Natural killer cell (primary cell): ENCODE measurements around the gene ARHGAP20. TPM values are rescaled to one million over a fixed set of nuclear protein-coding genes. Genes with fewer than 3 reads are reported as not detected.

Experiments used
- ATAC-seq, 3 donors: fragments of 150-1000 bp in 2 of 3; fragments of 200-7000 bp in 1 of 3; cut with Tn5 transposase; 1 replicate in 1 of 3; 2 replicates in 2 of 3; pipeline ENCODE4 v1.10.0; 2021; ENCODE audit warnings: mild to moderate bottlenecking in 2 of 3, moderate library complexity in 2 of 3
- DNase-seq, 2 donors: peaks; one replicate each; pipeline versions ENCODE4 v3.0.0 to v3.0.0-alpha.2; 2013 to 2021; ENCODE audit warnings: mixed read lengths in 1 of 2
- H3K27ac ChIP-seq: one replicate; pipeline ENCODE4 v1.5.1; 2013; ENCODE audit warnings: mild to moderate bottlenecking, low read length
- H3K27me3 ChIP-seq: one replicate; pipeline ENCODE4 v1.6.1; 2013; ENCODE audit warnings: low read length; ENCODE audit not compliant: control insufficient read depth, insufficient read depth
- H3K36me3 ChIP-seq: one replicate; pipeline ENCODE4 v1.6.1; 2013; ENCODE audit warnings: low read length; ENCODE audit not compliant: control insufficient read depth, insufficient read depth
- H3K4me1 ChIP-seq: one replicate; pipeline ENCODE4 v1.6.1; 2013; ENCODE audit warnings: low read length; ENCODE audit not compliant: control insufficient read depth, insufficient read depth
- H3K4me3 ChIP-seq: one replicate; pipeline ENCODE4 v1.5.1; 2013; ENCODE audit warnings: low read length
- H3K9me3 ChIP-seq: one replicate; pipeline ENCODE4 v1.6.1; 2013; ENCODE audit warnings: low read length; ENCODE audit not compliant: control insufficient read depth, insufficient read depth
- H3K27ac Mint-ChIP-seq, 2 donors: one replicate each; pipeline ENCODE4 v1.8.0; 2022; ENCODE audit warnings: mild to moderate bottlenecking in 2 of 2, mixed read lengths in 2 of 2, moderate library complexity in 1 of 2
- H3K27me3 Mint-ChIP-seq, 2 donors: one replicate each; pipeline ENCODE4 v1.8.0; 2022; ENCODE audit warnings: low read depth in 2 of 2, mixed read lengths in 2 of 2
- H3K36me3 Mint-ChIP-seq: one replicate; pipeline ENCODE4 v1.8.0; 2022; ENCODE audit warnings: mixed read lengths
- H3K4me1 Mint-ChIP-seq, 2 donors: one replicate each; pipeline ENCODE4 v1.8.0; 2022; ENCODE audit warnings: mixed read lengths in 2 of 2
- H3K4me3 Mint-ChIP-seq: one replicate; pipeline ENCODE4 v1.8.0; 2022; ENCODE audit warnings: mild to moderate bottlenecking, moderate library complexity, mixed read lengths
- H3K9me3 Mint-ChIP-seq, 2 donors: one replicate each; pipeline ENCODE4 v1.8.0; 2022; ENCODE audit warnings: mixed read lengths in 2 of 2
- WGBS: methylation state at CpG from one replicate; pipeline ENCODE4 v1.1.7; 2013; ENCODE audit warnings: missing lambda C conversion rate; ENCODE audit not compliant: insufficient coverage; 5-methylcytosine and 5-hydroxymethylcytosine counted together
- intact Hi-C: fragments of 100-400 bp; cut with micrococcal nuclease; formaldehyde crosslinking; loops from one replicate; pipeline ENCODE4 v1.14.2; 2022
- total RNA-seq, 4 donors: library from RNA; stranded (reverse); fragments of 120-200 nt in 1 of 4; gene quantifications; one replicate each; pipeline versions ENCODE4 v1.2.3 to v1.2.4, GENCODE V29; 2013 to 2022
- TF ChIP-seq, protein P1 (sequence below): fragments of 200-600 bp; IDR thresholded peaks from one replicate; pipeline ENCODE4 v1.8.0; 2022; ENCODE audit warnings: antibody characterized with exemption

Gene ARHGAP20
- total RNA-seq, 3 donors from 2014 or later (not counting 1 experiment from before 2014, with no cell fraction given): not detected

GRCh38 chr11:110720431-110721275, 8.4 kb upstream of the ARHGAP20 start:
- Mint-ChIP-seq H3K4me3 (no peak overlapping the region), H3K9me3 (peaks cover 0 to 6% of the 10 kb centered on the region in 2 donors), H3K27me3 (peaks cover 0 to 5% of the 10 kb centered on the region in 2 donors), H3K4me1 (no peaks in the 10 kb centered on the region), H3K27ac (no peak overlapping the region), H3K36me3 (no peaks in the 10 kb centered on the region)
- Histone ChIP-seq H3K36me3 (no peaks in the 10 kb centered on the region), H3K27ac (no peak overlapping the region), H3K4me1 (no peaks in the 10 kb centered on the region), H3K27me3 (no peaks in the 10 kb centered on the region), H3K4me3 (no peak overlapping the region), H3K9me3 (no peaks in the 10 kb centered on the region)
- DNase-seq (no peak), ATAC-seq (no peak)
- intact Hi-C loops: no loop called here
- TF ChIP-seq, protein P1, sequence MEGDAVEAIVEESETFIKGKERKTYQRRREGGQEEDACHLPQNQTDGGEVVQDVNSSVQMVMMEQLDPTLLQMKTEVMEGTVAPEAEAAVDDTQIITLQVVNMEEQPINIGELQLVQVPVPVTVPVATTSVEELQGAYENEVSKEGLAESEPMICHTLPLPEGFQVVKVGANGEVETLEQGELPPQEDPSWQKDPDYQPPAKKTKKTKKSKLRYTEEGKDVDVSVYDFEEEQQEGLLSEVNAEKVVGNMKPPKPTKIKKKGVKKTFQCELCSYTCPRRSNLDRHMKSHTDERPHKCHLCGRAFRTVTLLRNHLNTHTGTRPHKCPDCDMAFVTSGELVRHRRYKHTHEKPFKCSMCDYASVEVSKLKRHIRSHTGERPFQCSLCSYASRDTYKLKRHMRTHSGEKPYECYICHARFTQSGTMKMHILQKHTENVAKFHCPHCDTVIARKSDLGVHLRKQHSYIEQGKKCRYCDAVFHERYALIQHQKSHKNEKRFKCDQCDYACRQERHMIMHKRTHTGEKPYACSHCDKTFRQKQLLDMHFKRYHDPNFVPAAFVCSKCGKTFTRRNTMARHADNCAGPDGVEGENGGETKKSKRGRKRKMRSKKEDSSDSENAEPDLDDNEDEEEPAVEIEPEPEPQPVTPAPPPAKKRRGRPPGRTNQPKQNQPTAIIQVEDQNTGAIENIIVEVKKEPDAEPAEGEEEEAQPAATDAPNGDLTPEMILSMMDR: no peak
- 64% methylated on average over 2 of the region's 3 CpGs for WGBS

- Histone ChIP-seq H3K27ac (no peak overlapping the region), H3K4me1 (peaks cover 15% of the 10 kb centered on the region), H3K4me3 (no peak overlapping the region), H3K36me3 (no peaks in the 10 kb centered on the region), H3K27me3 (peaks cover 20% of the 10 kb centered on the region), H3K9me3 (peaks cover 3% of the 10 kb centered on the region)
- peaks cover 23 to 27% of the 10 kb centered on the region in 2 donors for H3K27me3 Mint-ChIP-seq
- peaks cover 7% of the 10 kb centered on the region in 2 donors for H3K4me1 Mint-ChIP-seq
- no peak overlapping the region for H3K27ac Mint-ChIP-seq
- TF ChIP-seq, protein P1: no peak
- no peaks in the 10 kb centered on the region for H3K36me3 Mint-ChIP-seq
- DNase-seq (no peak), ATAC-seq (no peak)
- WGBS: 95% methylated on average over 2 of the region's 2 CpGs
- intact Hi-C loops: no loop called here
- no peak overlapping the region for H3K4me3 Mint-ChIP-seq
- no peaks in the 10 kb centered on the region for H3K9me3 Mint-ChIP-seq
These were observed 4.1 kb upstream of the ARHGAP20 start for GRCh38 chr11:110716361-110716760.

GRCh38 chr11:110715541-110715940, 3.3 kb upstream of the ARHGAP20 start:
- intact Hi-C loops: no loop called here
- TF ChIP-seq, protein P1: no peak
- H3K27ac Mint-ChIP-seq: no peak overlapping the region
- H3K4me3 Mint-ChIP-seq: no peak overlapping the region
- DNase-seq (no peak), ATAC-seq (no peak)
- no peak overlapping the region for H3K27ac ChIP-seq
- peaks cover 3% of the 10 kb centered on the region for H3K9me3 ChIP-seq
- H3K9me3 Mint-ChIP-seq: peaks cover 0 to 2% of the 10 kb centered on the region in 2 donors
- H3K27me3 ChIP-seq: peaks cover 26% of the 10 kb centered on the region
- no peak overlapping the region for H3K4me3 ChIP-seq
- WGBS: no CpG with 5 or more reads among the region's 1 CpG
- H3K4me1 ChIP-seq: peaks cover 23% of the 10 kb centered on the region
- peaks cover 12% of the 10 kb centered on the region in 2 donors for H3K4me1 Mint-ChIP-seq
- peaks cover 5% of the 10 kb centered on the region for H3K36me3 Mint-ChIP-seq
- no peaks in the 10 kb centered on the region for H3K36me3 ChIP-seq
- peaks cover 24 to 32% of the 10 kb centered on the region in 2 donors for H3K27me3 Mint-ChIP-seq
